Testis (tissue), 2 donors: Measurements from ENCODE around the gene U2AF2.

Experiments used
- POLR2A ChIP-seq: fragments of 450-650 bp; IDR thresholded peaks from one replicate; pipeline ENCODE4 v1.6.1; 2017; ENCODE audit warnings: antibody characterized with exemption, mild to moderate bottlenecking, moderate library complexity
- TF ChIP-seq, protein P1 (sequence below), 3 experiments: fragments of 450-650 bp in 2 of 3; fragments of 200-600 bp in 1 of 3; sonication (generic) in 1 of 3; IDR thresholded peaks; one replicate each; pipeline ENCODE4 v1.5.1; 2016 to 2019; ENCODE audit warnings: antibody characterized with exemption in 3 of 3, mild to moderate bottlenecking in 2 of 3, moderate library complexity in 1 of 3

DNA sequence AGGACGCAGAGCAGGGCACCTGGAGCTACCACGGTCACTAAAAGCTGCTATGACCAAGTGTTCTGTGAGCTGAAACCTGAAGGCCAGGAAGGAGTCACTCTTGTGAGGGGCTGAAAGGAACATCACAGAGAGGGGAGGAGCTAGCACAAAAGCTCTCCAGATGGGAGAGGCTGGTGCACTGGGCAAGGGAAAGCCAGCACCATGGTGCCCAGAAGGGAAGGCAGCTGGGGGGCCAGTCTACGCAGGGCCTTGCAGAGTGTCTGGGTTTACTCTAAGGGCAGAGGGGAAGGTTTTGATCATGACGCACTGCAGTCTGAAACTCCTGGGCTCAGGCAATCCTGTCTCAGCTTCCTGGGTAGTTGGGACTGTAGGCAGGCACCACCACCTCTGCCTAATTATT, 18.1 kb upstream of the U2AF2 start:
- TF ChIP-seq, protein P1, sequence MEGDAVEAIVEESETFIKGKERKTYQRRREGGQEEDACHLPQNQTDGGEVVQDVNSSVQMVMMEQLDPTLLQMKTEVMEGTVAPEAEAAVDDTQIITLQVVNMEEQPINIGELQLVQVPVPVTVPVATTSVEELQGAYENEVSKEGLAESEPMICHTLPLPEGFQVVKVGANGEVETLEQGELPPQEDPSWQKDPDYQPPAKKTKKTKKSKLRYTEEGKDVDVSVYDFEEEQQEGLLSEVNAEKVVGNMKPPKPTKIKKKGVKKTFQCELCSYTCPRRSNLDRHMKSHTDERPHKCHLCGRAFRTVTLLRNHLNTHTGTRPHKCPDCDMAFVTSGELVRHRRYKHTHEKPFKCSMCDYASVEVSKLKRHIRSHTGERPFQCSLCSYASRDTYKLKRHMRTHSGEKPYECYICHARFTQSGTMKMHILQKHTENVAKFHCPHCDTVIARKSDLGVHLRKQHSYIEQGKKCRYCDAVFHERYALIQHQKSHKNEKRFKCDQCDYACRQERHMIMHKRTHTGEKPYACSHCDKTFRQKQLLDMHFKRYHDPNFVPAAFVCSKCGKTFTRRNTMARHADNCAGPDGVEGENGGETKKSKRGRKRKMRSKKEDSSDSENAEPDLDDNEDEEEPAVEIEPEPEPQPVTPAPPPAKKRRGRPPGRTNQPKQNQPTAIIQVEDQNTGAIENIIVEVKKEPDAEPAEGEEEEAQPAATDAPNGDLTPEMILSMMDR (IDR thresholded peaks at IDR 0.05): no peak
- no peak for TF ChIP-seq POLR2A
